ENCODE results near the gene TIGD3. TPM values are rescaled to one million over a fixed set of nuclear protein-coding genes. Genes with fewer than 3 reads are reported as not detected.

Gene TIGD3
- total RNA-seq, 1 donor from 2014 or later = 0.75 TPM

GRCh38 chr11:65404638-65405339 lies 50.2 kb downstream of the TIGD3 start:
- TF ChIP-seq, protein P1, sequence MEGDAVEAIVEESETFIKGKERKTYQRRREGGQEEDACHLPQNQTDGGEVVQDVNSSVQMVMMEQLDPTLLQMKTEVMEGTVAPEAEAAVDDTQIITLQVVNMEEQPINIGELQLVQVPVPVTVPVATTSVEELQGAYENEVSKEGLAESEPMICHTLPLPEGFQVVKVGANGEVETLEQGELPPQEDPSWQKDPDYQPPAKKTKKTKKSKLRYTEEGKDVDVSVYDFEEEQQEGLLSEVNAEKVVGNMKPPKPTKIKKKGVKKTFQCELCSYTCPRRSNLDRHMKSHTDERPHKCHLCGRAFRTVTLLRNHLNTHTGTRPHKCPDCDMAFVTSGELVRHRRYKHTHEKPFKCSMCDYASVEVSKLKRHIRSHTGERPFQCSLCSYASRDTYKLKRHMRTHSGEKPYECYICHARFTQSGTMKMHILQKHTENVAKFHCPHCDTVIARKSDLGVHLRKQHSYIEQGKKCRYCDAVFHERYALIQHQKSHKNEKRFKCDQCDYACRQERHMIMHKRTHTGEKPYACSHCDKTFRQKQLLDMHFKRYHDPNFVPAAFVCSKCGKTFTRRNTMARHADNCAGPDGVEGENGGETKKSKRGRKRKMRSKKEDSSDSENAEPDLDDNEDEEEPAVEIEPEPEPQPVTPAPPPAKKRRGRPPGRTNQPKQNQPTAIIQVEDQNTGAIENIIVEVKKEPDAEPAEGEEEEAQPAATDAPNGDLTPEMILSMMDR (conservative IDR thresholded peaks at IDR 0.05; ENCODE audit: low read depth, low read length) = no peak
- no peak overlapping the region for H3K4me3 ChIP-seq (ENCODE audit: low read depth, low read length)
- DNase-seq (ENCODE audit: low read depth) = no peak

Other genes with a start within 250 kb of the TIGD3 start
- gene TM7SF2, start 242.9 kb upstream of the TIGD3 start, total RNA-seq = 32.9 and 52.5 TPM in 2 replicates
- 31.9 and 37.1 TPM in 2 replicates for gene ZNHIT2, start 237.1 kb upstream of the TIGD3 start, total RNA-seq
- gene FAU, start 232.6 kb upstream of the TIGD3 start, total RNA-seq = 535 and 1,041 TPM in 2 replicates
- gene MRPL49, start 232.4 kb upstream of the TIGD3 start, total RNA-seq = 77.5 and 126 TPM in 2 replicates
- 10.8 and 14.8 TPM in 2 replicates for gene SYVN1, start 220.2 kb upstream of the TIGD3 start, total RNA-seq
- not detected in 2 replicates for gene SPDYC, start 184.5 kb upstream of the TIGD3 start, total RNA-seq
- gene CAPN1, start 172.8 kb upstream of the TIGD3 start, total RNA-seq = 256 and 360 TPM in 2 replicates
- gene POLA2, start 92.8 kb upstream of the TIGD3 start, total RNA-seq = 30.2 and 42.9 TPM in 2 replicates
- 18.6 and 23.1 TPM in 2 replicates for gene CDC42EP2, start 39.9 kb upstream of the TIGD3 start, total RNA-seq
- gene DPF2, start 20.9 kb upstream of the TIGD3 start, total RNA-seq = 34.9 and 44.1 TPM in 2 replicates
- gene SLC25A45, start 27.9 kb downstream of the TIGD3 start, total RNA-seq = 0.29 and 1.2 TPM in 2 replicates
- gene FRMD8, start 31.9 kb downstream of the TIGD3 start, total RNA-seq = 43.5 and 49.5 TPM in 2 replicates
- 6.4 and 27.0 TPM in 2 replicates for gene NEAT1, start 68.0 kb downstream of the TIGD3 start, total RNA-seq
- gene MALAT1, start 144.3 kb downstream of the TIGD3 start, total RNA-seq = 343 and 1,362 TPM in 2 replicates
- 81.2 and 101 TPM in 2 replicates for gene SCYL1, start 170.3 kb downstream of the TIGD3 start, total RNA-seq
- 34.9 and 102 TPM in 2 replicates for gene LTBP3, start 203.6 kb downstream of the TIGD3 start, total RNA-seq
- gene ZNRD2, start 215.7 kb downstream of the TIGD3 start, total RNA-seq = 72.0 and 141 TPM in 2 replicates
- gene FAM89B, start 217.8 kb downstream of the TIGD3 start, total RNA-seq = 64.0 and 67.1 TPM in 2 replicates
- 26.1 and 26.3 TPM in 2 replicates for gene EHBP1L1, start 221.3 kb downstream of the TIGD3 start, total RNA-seq
- 0.17 TPM in 1 of 2 replicates, not detected in the other for gene KCNK7, start 241.0 kb downstream of the TIGD3 start, total RNA-seq